ENCODE data around the gene PSME1.

PSME1 gene

DNA sequence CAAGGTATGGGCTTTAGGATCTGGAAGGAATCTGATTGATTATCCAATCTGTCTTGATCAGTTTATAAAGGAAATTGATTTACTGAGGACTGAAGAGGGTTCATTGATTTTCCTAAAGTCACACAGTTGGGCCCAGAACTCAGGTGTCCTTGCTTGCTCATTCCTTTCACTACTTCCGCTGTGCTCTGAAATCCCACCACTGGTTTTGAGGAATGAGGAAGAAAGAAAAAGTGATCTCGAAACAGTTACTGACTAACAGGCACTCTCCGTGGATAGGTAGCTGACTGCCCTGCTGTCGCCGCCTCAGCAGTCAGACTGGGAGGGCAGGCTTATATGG lies 5.6 kb upstream of the PSME1 start, which contains the start of gene FITM1:
FITM1 (plus strand) TSS at position 280 of the 337 bp plus-strand sequence. CDS start 905 bp downstream, outside the sequence.
- DNase-seq (ENCODE audit: low read depth), result no peak

DNA sequence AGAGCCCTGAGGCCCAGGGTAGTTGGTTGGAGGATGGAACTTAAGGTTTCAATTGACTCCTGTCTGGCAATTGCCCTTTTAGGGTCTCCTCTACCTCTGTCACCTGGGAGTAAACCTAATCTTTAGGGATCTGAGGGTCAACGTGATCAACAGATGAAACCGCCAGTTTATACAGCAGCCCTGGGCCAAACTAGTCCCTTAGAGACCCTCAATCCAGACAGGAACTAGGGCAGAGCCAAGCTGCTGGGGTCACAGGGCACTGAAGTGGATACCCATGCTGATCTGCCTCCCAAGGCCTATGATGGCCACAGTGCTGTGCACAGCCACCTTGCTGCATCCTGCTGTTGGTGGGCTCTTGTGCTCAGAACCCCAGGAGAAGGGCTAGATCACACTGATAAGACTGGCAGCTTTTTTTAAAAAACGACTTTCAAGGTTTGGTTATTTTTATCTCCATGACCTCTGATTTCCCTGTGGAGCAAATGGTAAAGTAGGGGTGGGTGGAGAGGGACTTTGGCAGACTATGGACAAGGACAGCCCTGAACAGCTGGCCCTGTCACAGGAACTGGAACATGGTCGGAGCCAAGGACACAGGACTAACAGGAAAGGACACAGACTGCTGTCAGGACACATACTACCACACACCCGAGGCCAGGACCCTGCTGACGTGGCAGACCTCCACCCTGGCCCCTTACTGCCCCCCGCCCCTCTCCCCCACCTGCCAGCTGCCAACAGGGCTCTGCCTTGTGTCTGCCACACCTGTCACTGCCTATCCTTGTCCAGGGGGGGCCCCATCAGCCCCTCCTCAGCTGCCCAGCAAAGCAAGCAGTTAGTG lies 5.1 kb upstream of the PSME1 start:
- DNase-seq (ENCODE audit: low read depth), result no peak

GRCh38 chr14:24131549-24131966 lies 4.4 kb upstream of the PSME1 start:
- DNase-seq (ENCODE audit: low read depth), result no peak

DNA sequence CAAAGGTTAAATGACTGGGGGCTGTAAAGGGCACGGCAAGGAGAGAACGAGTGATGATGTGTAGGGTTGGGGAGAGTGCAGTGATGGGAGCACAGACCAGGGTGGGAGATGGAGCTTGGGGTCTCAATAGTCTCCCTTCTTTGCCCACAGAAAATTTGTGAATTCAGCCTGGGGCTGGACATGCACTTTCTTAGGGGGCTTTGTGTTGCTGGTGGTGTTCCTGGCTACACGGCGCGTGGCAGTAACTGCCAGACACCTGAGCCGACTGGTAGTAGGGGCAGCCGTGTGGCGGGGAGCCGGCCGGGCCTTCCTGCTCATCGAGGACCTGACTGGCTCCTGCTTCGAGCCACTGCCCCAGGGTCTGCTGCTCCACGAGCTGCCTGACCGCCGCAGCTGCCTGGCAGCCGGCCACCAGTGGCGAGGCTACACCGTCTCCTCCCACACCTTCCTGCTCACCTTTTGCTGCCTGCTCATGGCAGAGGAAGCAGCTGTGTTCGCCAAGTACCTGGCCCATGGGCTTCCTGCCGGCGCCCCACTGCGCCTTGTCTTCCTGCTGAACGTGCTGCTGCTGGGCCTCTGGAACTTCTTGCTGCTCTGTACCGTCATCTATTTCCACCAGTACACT lies 3.8 kb upstream of the PSME1 start:
- DNase-seq (ENCODE audit: low read depth), result no peak

DNA sequence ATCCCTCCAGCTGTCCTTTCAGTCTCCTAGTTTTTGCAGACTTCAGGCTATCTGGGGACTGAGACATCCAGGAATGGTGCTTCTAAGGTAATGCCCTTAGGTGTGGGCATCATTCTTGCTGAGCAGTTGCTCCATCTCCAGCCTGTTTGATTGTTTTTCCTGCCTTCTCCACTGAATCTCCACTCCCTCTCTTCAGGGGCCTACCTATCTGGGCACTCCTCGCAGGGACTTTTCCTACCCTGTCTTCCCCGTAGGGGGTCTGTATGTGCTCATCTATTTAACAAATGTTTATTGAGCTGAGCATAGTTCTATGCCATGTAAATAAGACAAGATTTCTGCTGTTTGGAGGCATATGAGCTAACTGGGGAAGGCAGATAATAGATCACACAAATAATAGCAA lies 3.0 kb upstream of the PSME1 start:
- DNase-seq (ENCODE audit: low read depth), result no peak

- no peak for DNase-seq (ENCODE audit: low read depth)
Measured at GRCh38 chr14:24133735-24134134, 2.3 kb upstream of the PSME1 start.

- no peak for DNase-seq (ENCODE audit: low read depth)
Measured at GRCh38 chr14:24135584-24135833, 485 bp upstream of the PSME1 start.

DNA sequence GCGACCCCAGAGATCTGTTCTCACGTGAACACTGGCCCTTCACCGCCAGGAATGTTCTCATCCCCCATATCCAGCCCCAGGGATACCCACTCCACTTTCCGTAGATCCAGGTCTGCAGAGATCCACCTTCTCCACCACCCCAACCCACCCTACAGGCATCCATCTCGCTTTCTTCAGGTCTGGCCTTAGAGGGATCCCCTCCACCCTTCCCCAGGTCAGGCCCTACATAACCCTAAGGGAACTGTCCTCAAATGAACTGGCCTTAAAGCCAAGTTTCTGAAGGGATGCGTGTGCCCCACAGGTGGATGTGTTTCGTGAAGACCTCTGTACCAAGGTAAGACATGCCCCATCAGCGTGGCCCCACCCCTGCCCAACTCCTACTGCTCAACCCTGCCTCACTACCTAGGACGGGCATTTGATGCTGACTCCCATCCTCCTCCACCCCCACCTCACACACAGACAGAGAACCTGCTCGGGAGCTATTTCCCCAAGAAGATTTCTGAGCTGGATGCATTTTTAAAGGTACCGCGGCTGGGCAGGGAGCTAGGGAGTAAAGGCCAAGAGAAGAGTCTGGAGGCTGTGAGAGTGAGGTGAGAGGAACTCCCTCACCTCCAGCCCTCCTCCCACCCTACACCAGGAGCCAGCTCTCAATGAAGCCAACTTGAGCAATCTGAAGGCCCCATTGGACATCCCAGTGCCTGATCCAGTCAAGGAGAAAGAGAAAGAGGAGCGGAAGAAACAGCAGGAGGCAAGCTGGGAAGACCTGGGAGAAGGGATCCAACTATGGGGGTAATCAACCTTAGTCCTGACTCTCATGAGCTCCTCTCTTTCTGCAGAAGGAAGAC lies 912 bp downstream of the PSME1 start:
- no peak for DNase-seq (ENCODE audit: low read depth)

- no peak for DNase-seq (ENCODE audit: low read depth)
Measured at GRCh38 chr14:24137529-24138395, 1.8 kb downstream of the PSME1 start.

DNA sequence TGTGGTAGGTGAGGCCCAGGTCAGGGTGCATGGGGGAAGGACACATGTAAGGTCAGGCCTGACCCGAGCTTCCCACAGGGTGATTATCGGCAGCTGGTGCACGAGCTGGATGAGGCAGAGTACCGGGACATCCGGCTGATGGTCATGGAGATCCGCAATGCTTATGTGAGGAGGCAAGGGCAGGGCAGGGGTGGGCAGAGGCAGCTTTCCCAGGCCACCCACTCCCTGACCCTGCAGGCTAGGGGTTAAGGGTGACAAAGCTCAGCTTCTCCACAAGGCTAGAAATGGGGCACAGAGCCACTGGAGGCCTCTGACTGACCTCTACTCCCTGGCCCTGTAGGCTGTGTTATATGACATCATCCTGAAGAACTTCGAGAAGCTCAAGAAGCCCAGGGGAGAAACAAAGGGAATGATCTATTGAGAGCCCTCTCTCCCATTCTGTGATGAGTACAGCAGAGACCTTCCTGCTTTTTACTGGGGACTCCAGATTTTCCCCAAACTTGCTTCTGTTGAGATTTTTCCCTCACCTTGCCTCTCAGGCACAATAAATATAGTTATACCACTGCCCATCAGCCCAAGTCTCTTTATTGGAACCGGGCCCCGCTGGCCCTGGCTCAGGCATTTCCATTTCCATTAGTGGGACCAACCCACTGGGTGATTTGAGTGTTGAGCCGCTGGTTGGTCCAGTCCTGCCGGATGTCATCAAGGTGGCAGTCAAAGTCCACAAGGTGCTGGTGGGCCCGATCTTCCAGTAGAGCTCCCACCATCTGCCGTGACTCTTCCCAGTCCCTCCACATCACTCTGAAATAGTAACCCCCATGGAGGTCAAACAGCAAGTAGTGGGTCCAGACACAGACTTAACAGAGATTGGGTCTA lies 2.6 kb downstream of the PSME1 start:
- DNase-seq (ENCODE audit: low read depth), result no peak

DNA sequence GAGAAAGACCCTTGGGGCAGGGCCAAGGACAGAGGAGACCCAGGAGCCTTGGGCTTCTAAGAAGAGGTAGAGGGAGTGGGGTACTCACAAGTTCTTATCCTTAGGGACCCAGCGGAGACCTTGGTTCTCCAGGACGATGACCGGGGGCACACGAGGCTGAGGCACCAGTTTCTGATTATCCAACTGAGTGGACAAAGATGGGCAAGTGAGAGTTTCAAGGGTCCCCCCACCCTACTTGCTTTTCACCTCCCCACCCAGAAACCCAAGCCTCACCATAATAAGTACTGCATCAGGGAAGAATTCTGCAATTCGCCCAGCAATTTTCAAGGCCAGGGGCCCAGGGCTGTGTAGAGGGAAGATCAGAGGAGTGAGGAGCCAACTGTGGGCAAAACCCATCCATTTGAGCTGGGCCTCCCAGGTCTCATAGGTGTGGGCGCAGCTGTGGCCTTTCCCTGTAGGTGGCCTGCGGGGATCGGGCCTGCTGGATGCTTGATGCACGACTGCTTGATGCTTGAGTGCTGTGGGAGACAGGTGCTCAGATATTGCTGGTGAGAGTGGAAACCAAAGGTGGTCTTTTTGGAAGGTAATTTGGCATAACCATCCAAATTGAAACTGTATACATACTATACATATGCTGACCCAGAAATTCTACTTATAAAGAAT lies 3.4 kb downstream of the PSME1 start:
- no peak for DNase-seq (ENCODE audit: low read depth)

DNA sequence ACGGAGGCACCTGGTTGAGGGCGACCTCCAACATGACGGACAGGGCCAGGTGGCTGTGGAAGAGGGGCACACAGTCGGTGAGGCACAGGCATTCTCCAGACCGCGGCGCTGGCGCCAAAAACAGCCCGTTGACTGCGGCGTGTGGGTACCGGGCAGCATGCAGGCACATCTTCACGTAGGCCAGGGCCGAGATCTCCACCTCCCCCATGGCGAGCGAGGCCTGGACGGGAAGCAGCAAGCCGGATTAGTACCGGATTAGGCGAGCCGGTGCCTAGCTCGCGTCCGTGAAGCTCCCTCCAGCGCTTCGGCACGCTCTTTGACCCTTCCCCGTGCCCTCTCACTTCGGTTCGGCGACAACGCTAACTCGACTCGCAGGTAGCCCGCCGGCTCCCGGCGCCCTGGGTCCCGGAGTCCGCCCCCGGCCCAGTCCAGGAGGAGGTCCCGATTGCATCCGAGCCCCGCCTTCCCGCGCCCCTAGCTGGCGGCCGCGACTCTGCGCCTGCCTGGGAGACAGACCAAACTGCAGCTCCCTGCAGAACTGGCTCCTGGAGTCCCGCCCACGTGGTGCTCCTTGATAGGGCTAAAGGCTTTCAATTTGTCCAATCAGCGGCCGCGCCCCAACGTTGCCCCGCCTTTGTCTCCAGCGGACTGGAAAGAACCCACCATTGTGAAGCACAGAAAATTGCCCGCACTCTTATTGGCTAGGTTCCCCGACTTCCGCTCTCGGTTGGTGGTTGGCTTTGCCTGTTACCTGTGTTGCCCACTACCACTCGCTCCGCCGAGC lies 5.3 kb downstream of the PSME1 start, which contains the start of gene EMC9:
EMC9 (minus strand) TSS at position 495 of the 784 bp plus-strand sequence; CDS start at position 208, 287 bp downstream.
- peak; percentile 98 for DNase-seq (ENCODE audit: low read depth)

DNA sequence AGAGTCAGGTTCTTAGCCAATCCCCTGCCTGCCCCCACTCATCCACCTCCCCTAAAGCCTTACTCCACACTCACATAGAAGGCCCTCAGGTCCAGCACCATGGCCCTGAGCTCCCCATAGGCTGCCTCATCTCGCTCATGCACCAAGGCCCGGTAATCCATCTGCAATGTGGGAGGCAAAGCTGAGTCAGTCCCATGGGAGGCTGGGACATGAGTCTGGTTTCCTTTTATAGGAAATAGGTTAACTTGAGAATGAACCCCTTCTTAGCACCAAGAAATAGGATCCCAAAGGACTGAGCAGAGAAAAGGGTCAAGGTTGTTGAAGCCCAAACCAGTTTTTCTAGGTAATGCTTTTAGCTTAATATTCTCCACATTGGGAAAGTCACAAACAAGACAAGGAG lies 7.5 kb downstream of the PSME1 start:
- DNase-seq (ENCODE audit: low read depth), result peak; percentile 44

GRCh38 chr14:24144451-24144850 lies 8.5 kb downstream of the PSME1 start:
- no peak for DNase-seq (ENCODE audit: low read depth)

DNA sequence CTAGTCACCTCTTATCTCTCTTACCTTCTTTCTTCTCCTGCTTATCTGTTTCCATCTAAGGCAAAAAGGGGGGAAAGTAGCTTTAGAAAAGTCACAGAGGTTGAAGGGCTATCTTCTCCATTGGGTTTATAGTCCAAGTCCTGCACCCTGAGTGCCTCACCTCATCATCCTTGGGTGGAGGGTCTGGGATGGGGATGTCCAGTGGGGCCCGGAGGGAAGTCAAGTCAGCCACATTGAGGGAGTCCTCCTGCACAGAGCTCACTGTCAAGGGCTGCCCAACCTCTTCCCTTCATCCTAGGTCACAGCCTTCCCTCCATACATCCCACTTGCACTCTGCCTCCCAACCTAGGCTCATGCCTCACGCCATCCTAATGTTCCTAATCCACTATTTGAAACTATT lies 9.2 kb downstream of the PSME1 start:
- no peak for DNase-seq (ENCODE audit: low read depth)

DNA sequence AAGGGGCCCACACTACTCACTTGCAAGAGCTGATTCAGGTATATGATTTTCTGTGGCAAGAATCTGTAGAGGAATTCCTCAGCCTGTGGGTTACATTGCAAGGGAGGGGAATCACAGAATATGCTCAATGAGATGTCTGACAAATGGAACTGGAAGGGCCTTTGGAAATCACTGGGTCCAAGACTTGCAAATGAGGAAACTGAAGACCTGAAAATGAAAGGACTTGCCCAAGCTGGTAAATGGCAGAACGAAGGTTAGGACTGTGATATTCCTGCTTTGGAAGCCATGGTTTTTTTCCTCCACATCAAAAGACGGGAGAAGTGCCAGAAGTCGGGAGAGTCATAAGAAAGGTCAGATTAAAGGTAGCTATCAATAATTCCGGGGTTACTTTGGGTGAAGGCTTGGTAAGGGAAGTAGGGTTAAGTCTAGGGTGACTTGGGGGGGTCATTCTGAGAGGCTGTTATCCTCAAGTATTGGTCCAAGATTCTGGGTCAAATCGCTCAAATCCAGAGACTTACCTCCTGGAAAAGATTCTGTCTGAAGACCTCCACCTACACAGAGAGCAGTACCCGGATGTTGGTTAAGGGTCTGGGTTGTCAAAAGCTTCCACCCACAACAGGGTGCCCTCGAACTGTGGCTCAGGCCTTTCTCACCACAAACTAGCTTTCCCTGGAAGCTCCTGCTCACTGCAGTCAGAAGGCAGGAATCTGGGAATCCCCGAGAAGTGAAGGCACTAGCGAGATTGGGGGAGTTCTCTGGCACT lies 9.9 kb downstream of the PSME1 start:
- no peak for DNase-seq (ENCODE audit: low read depth)

GRCh38 chr14:24146453-24146977 lies 10.5 kb downstream of the PSME1 start, which contains the start of gene PSME2:
TSS of gene PSME2 (minus strand) at chr14:24146610. CDS start at chr14:24146581, 29 bp downstream.
- DNase-seq (ENCODE audit: low read depth), result peak; percentile 96

DNA sequence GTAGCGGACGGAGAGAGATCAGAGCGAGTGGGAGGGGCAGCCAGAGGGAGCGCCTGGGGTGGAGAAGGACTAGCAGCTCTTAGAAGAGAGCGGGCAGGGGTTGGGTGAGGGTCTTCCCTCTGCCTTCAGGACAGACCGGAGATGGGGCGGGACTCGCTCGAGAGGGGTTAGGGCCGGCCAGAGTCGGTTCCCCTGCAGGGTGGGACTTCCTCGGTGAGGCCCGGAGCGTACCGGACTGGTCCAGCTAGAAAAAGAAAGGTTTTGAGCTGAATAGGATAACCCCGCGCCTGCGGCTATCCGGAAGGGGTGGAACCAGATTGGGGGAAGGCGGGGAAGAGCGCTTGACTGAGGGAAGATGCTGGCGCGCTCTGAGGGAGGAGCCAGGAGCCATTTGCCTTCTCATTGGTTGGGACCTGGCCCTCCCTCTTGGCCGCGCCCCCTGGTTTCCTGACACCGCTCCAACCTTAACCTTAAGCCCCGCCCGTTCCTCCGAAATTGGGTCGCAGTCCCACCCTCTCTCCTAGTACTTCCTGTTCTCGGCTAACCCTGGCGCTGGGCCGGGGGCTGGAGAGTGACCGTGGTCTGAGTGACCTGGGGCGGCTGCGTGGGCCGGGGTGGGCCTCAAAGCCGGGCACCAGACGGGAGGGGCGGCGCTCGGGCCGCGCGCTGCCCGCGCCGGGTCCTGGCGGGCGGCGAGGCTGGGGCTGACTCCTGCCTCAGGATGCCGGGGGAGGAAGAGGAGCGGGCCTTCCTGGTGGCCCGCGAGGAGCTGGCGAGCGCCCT lies 11.2 kb downstream of the PSME1 start, which contains the start of gene RNF31:
RNF31 (plus strand) TSS at position 521 of the 783 bp plus-strand sequence; CDS start at position 722, 201 bp downstream.
- DNase-seq (ENCODE audit: low read depth), result peak; percentile 99
